Endometrial microvascular endothelial cells (primary cell): ENCODE data around the gene PLCD1. TPM values are rescaled to one million over a fixed set of nuclear protein-coding genes. Genes with fewer than 3 reads are reported as not detected.
"Not testable (repeated sequence)": the region's sequence is repeated elsewhere in the genome, so short reads cannot be mapped to it uniquely, and the experiment has no call there.

ENCODE experiments used
- in situ Hi-C: cut with HindIII; loops from 2 replicates; pipeline ENCODE4 v1.10.0; 2017; ENCODE audit warnings: low sequenced_read_pairs, low pct_unique_long_range_greater_than_20kb; ENCODE audit errors: inconsistent ontology term
- total RNA-seq: library from RNA; depleted of rRNA; stranded (reverse); fragments of >200 nt; gene quantifications from one replicate; pipeline ENCODE4 v1.2.3, GENCODE V29; 2015; ENCODE audit errors: inconsistent ontology term

The PLCD1 gene
- total RNA-seq, 1 donor from 2014 or later = 10.1 TPM

- in situ Hi-C loops = no loop called here
These were observed 37.6 kb downstream of the PLCD1 start for GRCh38 chr3:37991823-37992222.

GRCh38 chr3:37991109-37991508, 38.3 kb downstream of the PLCD1 start:
- in situ Hi-C loops = no loop called here

- in situ Hi-C loops = no loop called here
These were observed 38.9 kb downstream of the PLCD1 start, which contains the start of gene VILL for GRCh38 chr3:37990527-37990926. VILL (plus strand) TSS chr3:37990786; CDS start chr3:37993673, 2,887 bp downstream.

- in situ Hi-C loops = no loop called here
These were observed 39.5 kb downstream of the PLCD1 start for GRCh38 chr3:37989821-37990480.

GRCh38 chr3:37988931-37989525, 40.4 kb downstream of the PLCD1 start:
- in situ Hi-C loops = no loop called here

GRCh38 chr3:37988376-37988775, 41.1 kb downstream of the PLCD1 start:
- in situ Hi-C loops = not testable (repeated sequence)

GRCh38 chr3:37987751-37988179, 41.7 kb downstream of the PLCD1 start:
- in situ Hi-C loops = no loop called here

- in situ Hi-C loops = no loop called here
These were observed 42.1 kb downstream of the PLCD1 start for GRCh38 chr3:37987315-37987697.

- in situ Hi-C loops = no loop called here
These were observed 42.7 kb downstream of the PLCD1 start for GRCh38 chr3:37986479-37987314.

GRCh38 chr3:37985637-37986320, 43.7 kb downstream of the PLCD1 start:
- in situ Hi-C loops = no loop called here

- in situ Hi-C loops = no loop called here
These were observed 44.8 kb downstream of the PLCD1 start for GRCh38 chr3:37984596-37984995.

GRCh38 chr3:37984051-37984450, 45.4 kb downstream of the PLCD1 start:
- in situ Hi-C loops = no loop called here

GRCh38 chr3:37982331-37982730, 47.1 kb downstream of the PLCD1 start:
- in situ Hi-C loops = no loop called here

- in situ Hi-C loops = no loop called here
These were observed 48.1 kb downstream of the PLCD1 start for GRCh38 chr3:37981348-37981664.

GRCh38 chr3:37980462-37981347, 48.7 kb downstream of the PLCD1 start:
- in situ Hi-C loops = no loop called here

- in situ Hi-C loops = no loop called here
These were observed 49.6 kb downstream of the PLCD1 start for GRCh38 chr3:37979541-37980461.
